Stimulated activated naive CD4-positive, alpha-beta T cell treated with Interleukin-2 at 50 U/mL for 16 hours (primary cell): ENCODE measurements around the gene NSUN5.
"Not testable (repeated sequence)": the region's sequence is repeated elsewhere in the genome, so short reads cannot be mapped to it uniquely, and the experiment has no call there.

Source experiments
- DNase-seq: peaks from one replicate; lab custom pipeline; 2025; lab: John Stamatoyannopoulos, UW

Gene NSUN5

DNA sequence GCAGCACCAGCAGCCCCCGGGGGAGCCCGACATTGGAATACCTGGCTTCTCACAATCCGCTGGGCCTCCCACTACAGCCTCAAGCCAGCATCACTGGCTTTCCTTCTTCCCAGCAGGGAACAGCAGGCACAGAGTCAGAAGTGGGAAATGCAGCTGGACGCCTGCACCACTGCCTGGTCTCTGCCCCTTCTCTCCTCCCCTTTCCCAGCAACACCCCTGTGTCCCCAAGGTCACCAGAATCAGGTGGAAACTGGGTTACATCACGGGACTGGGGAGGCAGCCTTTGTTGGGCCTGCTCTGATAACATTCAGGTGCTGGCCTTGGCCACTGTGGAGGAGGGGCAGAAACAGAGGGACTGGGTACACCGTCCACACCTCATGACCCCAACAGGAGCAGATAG, 16.8 kb upstream of the NSUN5 start:
- not testable (repeated sequence) for DNase-seq

DNA sequence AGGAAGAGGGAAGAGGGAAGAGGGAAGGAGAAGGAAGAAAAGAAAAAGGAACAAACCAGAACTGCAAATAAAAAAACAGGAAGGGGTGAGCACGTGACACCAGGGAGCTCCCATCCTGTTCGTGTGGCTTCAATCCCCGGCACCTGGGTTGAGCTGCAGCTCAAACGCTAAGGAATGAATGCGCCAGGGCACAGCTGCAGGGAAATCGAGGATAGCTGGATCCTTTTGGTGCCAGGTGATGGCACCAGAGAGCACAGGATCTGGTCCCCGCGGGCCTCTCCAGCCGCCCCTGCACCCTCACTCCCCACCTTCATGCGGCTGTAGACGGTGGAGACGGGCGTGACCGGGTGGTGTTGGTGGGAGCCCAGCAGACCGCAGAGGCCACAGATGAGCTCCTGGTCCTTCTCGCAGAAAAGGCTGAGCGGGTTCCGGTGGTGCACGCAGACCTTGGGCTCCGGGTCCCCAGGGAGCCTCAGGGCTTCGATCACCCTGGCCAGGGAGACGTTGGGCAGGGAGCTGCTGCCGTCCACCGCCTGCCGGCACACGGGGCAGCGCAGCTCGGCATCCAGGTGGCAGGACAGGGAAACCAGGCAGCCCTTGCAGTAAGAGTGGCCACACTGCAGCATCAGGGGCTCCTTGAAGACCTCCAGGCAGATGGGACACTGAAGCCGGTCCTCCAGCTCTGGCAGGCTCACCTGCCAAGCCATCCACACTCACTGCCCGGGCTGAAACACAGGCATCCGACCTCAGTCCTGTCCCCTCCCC, 15.6 kb upstream of the NSUN5 start:
- DNase-seq, result peak; percentile 42

DNA sequence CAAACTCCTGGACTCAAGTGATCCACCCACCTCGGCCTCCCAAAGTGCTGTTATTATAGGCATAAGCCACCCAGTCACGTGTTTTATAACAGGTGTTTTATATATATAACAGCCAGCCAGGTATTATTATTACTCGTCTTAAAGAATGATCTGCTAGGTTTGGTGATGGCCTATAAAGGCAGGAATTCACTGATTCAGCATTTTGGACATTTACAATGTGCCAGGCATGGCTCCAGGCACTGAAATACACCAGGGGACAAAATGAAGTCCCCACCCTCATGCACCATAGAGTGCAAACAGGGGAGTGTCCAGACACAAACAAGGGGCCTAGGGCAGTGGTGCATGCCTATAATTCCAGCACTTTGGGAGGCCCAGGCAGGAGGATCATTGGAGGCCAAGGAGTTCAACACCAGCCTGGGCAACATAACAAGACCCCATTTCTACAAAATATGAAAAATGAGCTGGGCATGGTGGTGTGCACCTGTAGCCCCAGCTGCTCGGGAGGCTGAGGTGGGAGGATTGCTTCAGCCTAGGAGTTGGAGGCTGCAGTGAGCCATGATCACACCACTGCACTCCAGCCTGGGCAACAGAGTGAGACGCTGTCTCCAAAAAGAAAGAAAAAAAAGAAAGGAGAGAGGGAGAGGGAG, 14.9 kb upstream of the NSUN5 start:
- not testable (repeated sequence) for DNase-seq

DNA sequence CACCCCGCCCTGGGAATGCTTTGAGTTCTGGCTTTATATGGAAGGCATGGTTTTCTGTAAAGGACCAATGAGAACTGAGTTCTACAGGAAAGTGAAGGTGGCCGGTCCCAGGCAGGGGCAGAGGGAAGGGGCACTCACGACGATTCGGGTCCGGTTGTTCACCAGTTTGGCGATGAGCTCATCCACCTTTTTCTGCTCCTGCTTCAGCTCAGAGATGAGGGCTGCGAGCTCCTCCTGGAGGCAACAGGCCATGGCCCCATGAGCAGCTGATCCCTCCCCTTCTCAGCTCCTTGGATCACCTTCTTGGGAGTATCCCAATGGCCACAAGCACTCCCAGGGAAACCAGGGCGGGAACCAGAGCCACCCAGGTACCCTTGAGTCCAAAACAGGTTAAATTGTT, 11.4 kb upstream of the NSUN5 start:
- DNase-seq, result not testable (repeated sequence)

DNA sequence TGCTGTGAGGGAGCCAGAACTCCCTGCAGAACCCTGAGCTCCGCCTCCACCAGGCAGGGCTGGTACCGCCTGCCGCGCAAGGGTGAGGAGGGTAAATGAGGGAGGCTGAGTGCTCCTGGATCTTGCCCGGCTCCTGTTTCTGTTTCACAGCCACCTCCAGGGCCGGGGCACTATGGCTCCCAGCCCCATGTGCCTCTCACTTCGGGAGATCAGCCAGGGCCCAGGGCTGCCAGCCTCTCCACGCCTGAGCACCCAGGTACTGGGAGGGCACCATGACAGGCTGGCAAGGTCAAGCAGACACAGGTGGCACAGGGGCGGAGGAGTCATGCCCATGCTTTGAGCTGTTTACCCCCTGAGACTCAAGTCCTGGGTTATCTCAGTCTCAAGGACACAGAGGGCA, 10.9 kb upstream of the NSUN5 start:
- not testable (repeated sequence) for DNase-seq

DNA sequence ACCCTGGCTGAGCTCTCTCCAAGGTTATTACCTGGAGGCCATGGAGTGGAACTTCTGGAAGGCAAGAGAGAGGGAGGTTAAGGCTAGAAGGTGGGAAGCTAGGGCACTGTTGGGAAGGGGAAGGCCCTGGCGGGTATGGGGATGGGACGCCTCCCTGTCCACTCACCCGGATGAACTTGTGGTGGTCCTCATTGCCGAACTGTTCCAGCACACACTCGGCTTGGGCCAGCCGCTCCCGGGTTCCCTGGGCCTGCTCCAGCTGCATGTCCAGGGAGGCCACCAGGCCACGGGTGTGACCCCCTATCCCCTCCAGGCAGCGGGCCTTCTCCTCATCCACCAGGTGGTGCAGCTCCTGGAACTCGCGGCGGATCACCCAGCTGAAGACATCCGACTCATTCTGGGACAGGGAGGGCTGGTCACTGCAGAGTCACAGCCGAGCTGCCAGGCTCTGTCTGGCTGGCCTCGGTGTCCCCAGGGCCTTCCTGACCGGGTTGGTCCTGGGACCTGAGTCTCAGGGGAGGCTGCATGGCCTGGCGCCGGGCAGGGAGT, 10.1 kb upstream of the NSUN5 start:
- DNase-seq, result not testable (repeated sequence)

DNA sequence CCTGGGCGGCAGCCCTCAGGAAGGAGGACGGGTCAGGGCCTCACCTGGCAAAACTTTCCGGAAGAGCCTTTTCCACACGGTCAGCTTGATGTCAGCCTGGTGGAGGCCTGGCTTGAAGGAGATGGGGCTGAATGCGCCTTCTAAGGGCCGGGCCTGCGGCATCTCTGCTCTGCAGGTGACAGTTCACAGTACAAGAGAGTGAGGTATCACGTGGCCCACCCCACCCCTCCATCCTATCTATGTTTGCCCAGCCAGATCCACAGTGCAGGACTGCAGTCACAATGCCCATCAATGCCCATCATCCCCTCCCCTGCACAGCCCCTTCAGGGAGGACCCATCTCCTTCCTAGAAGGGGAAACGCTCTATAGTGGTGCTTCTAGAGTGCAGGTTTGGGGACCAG, 7.9 kb upstream of the NSUN5 start:
- DNase-seq, result no peak

DNA sequence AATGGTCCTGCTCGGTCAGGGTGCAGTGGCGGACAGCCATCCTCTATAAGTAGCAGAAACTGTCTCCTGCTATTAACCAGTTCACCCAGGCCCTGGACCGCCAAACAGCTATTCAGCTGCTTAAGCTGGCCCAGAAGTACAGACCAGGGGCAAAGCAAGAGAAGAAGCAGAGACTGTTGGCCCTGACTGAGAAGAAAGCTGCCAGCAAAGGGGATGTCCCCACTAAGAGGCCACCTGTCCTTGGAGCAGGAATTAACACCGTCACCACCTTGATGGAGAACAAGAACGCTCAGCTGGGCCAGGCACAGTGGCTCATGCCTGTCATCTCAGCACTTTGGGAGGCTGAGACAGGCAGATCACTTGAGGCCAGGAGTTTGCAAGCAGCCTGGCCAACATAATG, 5.6 kb upstream of the NSUN5 start:
- no peak for DNase-seq

DNA sequence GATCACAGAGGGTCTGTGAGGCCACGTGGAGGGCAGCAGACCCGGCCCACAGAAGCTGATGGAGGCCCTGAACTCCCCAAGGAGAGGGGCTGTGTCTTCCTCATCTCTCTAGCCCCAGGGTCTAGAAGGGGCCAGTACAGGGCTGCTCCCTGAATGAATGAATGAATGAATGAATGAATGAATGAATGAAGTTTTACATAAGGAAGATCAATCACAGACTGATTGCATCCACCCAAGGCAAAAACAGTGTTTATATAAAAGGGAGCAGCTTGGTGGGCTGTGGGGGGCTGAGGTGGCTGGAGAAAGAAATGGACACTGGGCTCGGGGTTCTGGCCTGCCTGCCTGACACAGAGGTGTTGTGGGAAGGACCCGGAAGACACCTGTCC, 4.9 kb upstream of the NSUN5 start:
- no peak for DNase-seq

DNA sequence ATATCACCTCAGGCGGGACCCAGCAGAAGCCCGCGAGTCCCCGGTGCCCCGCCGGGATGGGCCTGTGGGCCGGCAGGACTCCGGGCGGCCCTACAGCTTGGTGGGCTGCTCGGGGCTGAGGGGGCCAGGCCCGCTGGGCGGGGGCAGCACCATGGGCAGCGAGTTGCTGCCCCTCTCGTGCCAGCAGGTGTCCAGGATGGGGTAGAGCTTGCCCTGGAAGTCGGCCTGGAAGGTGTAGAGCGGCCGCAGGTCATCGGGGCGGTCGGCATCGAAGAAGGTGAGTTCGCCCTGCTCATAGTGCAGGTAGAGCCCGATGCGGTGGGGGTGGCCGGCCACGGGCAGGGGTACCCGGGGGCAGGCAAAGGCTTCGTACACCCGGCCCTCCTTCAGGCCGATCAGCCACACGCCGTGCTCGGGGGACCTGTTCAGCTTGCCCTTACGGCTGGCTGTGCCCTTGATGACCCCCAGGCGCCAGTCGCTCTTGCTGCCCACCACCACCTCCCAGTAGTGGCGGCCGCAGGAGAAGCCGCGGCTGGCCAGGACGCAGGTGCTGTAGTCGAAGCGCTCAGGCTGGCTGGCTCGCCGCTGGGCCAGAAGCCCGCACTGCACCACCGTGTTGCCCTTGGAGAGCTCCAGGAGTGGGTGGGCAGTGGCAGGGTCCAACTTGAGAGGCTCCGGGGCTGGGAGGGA, 4.3 kb upstream of the NSUN5 start:
- no peak for DNase-seq

DNA sequence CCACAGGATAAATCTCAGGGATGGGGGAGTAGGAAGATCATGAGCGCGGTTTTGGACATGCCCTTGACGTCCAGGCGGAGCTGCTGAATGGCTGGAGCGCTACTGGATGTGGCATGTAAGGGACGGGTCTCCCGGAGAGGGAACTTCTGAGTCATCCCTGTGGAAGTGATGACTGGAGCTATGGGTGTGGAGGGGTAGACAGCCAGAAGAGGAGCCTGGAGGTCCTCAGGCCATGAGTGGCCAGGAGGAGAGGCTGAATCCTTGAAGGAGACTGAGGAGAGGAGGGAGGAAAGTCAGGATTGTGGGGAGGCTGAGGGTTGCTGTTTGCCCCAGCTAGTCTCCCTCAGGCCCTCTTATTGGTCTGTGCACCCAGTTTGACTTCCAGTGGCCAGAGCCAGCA, 2.8 kb upstream of the NSUN5 start:
- not testable (repeated sequence) for DNase-seq

DNA sequence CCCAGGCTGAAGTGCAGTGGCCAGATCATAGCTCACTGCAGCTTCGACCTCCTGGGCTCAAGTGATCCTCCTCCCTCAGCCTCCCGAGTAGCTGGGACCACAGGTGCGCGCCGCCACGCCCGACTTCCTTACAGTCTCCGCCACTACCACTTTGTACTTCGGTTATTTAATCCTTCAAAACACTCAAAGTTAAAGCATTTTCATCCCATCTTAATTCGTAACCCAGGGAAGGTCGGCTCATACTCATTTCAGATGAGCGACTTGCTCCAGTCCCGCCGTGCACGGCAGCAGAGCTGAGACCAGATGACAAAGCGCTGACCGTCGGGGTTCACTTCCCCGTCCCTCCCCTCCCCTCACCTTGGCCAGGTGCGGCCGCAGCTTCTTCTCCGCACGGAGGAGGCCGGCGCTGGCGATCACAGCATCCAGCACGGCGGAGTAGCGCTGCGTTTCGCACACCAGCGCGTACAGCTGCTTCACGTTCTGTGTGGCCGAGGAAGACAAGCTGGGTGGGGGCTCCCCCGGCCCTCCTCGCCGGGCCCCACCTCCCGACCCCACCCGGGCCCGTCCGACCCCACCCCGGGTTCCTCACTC, 457 bp downstream of the NSUN5 start:
- no peak for DNase-seq

DNA sequence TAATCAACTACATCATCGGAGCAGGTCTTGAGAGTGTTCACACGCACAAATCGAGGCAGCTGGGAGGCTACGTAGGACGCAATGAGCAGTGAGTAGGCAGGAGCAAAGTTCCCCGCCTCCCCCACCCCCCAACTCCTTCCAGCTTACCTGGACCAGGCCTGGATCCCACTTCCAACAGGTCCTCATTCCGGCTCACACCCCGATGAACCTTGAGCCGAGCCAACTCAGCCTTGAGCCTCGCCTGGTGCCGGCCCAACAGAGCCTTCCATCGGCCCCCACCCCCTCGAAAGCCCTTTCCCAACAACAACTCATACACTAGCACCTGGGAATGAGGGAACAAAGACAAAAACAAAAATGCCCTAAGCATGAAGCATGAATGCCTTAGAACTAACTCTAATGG, 1.2 kb downstream of the NSUN5 start:
- DNase-seq, result no peak

DNA sequence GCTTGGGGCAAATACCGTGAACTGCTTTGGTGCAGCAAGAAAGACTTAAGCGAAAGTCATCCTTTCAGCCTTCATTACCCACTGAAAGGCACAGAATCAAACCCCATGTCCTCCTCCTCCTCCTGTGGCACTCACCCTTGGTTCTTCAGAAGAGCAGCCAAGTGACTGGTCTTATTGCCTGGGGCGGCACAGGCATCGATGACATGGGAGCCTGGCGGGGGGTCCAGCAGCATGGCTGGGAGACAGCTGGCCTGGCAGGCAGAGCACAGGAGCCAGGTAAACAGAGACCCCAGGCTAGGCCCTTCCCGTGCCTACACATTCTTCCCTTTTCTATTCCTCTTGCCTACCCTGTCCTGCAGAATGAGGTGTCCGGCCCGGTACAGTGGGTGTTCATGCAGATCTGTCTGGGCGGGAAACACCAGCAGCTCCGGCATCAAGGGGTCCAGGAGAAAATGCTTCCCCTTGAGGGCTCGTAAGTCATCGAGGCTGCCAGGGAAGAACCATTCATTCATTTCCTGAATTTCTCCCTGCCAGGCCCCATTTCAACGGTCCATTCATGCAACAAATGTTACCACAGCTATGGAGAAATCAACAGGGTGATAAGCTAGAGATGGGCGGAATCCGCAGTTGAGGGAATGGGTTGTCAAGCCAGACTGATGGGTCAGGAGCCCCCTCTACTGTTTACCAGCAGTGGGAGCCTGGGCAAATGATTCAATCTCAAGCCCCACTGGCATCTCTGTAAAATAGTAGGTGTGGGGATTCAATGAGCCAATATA, 3.8 kb downstream of the NSUN5 start:
- not testable (repeated sequence) for DNase-seq

DNA sequence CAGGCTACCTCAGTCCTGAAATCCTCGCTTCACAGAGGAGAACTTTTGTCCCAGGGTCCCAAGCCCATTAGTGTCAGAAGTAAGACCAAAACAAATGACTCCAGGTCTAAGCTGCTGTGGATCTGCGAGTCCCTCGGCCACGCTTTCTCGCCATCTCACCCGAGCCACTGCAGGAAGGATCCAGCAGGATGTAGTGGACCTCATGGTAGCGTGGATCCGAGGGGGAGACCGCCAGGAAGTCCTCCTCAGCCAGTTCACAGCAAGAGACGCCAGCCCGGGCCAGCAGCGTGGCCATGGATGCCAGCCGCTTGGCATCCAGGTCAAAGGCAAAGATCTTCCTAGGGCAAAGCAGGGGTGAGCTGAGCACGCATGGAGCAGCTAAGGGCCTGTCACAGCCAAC, 4.6 kb downstream of the NSUN5 start:
- no peak for DNase-seq

DNA sequence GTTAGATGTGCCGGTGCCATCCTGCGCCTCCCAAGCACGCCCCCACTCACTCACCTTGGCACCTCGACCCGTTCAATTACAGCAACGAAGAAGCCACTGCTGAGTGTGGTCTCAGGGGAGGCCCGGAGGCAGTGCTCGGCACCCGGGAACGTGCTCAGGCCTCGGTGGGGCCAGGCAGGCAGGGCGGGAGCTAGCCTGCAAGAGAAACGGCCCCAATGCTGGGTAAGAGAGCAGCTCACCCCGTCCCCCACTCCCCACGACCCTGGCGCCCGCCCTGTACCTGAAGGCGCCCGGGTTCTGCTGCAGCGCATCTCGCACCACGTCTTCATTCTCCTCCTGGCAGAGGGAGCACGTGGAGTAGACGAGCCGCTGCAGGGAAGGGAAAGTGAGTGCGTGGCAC, 5.1 kb downstream of the NSUN5 start:
- DNase-seq, result no peak

DNA sequence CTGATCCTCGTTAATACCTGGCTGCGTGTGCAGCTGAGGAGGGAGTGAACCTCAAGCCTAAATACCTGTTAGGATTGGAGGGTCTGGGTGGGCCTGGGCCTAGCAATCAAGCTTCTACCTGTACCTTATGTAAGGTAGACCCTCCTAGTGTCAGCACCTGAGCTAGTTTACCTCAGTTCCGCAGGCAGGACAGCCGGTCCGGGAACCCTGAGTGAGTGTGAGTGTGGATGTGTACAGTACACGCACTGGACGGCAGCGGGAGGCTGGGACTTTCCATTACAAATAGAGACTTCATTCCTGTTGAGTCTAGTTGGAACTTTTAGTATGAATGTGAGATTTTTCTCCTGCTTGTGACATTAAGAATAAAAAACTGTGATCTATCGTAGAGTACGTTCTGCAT, 5.8 kb downstream of the NSUN5 start:
- not testable (repeated sequence) for DNase-seq

DNA sequence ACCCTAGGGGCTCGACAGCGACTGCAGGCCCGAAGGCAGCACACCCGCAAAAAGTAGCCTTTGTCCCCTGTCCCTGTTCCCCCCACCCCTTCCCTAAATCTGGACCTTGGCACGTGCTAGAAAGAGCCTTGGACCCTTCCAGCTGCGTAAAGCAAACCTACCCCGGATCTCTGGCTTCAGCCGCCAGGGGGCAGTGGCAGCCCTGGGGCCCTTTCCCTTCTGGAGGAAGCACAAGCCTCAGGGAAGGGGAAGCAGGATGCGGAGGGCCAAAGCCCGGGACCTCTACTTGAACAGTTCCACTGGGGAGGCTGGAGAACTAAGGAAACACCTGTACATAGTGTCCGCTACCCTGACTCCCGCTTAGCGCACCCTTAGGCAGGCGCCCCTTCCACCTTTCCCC, 7.5 kb downstream of the NSUN5 start:
- DNase-seq, result not testable (repeated sequence)

DNA sequence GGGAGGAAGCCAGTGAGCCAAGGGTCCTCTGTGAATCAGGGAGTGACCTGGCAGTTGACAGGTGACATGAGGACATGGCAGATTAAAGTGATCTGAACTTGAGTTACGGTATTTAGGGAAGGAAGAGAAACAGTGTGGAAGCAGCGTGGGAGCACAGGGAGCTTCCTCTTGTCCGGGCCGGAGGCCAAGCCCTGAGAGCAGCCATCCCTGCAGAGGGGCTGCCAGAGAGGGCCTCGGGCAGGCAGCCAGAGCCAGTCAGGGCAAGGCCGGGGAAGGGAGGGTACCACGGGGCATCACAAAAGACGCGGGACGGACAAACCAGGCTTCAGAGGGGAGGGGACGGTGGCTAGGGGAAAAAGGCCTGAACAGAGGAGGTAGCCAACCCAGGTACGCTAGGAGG, 8.8 kb downstream of the NSUN5 start:
- DNase-seq, result not testable (repeated sequence)

DNA sequence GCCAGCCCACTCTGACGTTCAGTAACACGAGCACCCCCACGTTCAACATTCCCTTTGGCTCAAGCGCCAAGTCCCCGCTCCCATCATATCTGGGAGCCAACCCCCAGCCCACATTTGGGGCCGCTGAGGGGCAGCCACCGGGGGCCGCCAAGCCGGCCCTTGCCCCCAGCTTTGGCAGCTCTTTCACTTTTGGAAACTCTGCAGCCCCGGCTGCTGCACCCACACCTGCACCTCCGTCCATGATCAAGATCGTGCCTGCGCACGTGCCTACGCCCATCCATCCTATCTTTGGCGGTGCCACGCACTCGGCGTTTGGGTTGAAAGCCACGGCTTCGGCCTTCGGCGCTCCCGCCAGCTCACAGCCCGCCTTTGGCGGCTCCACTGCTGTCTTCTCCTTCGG, 10.9 kb downstream of the NSUN5 start:
- DNase-seq, result not testable (repeated sequence)

DNA sequence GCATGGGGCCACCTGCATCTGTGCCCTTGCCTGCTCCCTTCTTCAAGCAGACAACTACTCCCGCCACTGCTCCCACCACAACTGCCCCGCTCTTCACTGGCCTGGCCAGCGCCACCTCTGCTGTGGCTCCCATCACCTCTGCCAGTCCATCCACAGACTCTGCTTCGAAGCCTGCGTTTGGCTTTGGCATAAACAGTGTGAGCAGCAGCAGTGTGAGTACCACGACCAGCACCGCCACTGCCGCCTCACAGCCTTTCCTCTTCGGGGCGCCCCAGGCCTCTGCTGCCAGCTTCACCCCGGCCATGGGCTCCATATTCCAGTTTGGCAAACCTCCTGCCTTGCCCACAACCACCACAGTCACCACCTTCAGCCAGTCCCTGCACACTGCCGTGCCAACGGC, 11.4 kb downstream of the NSUN5 start:
- not testable (repeated sequence) for DNase-seq

DNA sequence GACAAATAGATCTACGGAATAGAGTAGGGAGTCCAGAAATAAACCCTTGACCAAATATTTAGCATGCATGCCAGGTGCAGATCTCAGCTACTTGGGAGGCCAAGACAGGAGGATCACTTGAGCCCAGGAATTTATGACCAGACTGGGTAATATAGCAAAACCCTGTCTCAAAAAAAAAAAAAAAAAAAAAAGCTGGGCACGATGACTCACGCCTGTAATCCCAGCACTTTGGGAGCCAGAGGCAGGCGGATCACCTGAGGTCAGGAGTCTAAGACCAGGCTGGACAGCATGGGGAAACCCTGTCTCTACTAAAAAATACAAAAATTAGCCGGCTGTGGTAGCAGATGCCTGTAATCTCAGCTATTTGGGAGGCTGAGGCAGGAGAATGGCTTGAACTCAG, 31.4 kb downstream of the NSUN5 start:
- not testable (repeated sequence) for DNase-seq
